SK-N-SH treated with all-trans-retinoic acid at 6 μM for 48 hours (cell line): Measurements from ENCODE around the gene GORASP1.

Source experiments
- ATAC-seq: fragments of 200-7000 bp; cut with Tn5 transposase; 3 replicates; pipeline ENCODE4 v1.9.1; 2020; ENCODE audit warnings: mild to moderate bottlenecking, moderate library complexity
- ARNTL ChIP-seq: fragments of 450-650 bp; formaldehyde crosslinking; IDR thresholded peaks from 2 replicates; pipeline ENCODE4 v1.5.0; 2020; ENCODE audit warnings: low read depth, mild to moderate bottlenecking, moderate library complexity, borderline replicate concordance
- BACH2 ChIP-seq: fragments of 250-450 bp; sonication (Bioruptor Pico); IDR thresholded peaks from 2 replicates; pipeline ENCODE4 v1.9.0; 2021; ENCODE audit warnings: mild to moderate bottlenecking, borderline replicate concordance
- ISL1 ChIP-seq: fragments of 250-450 bp; sonication (Bioruptor Pico); IDR thresholded peaks from 2 replicates; pipeline ENCODE4 v2.1.2; 2022; ENCODE audit warnings: mild to moderate bottlenecking, moderate library complexity
- OSR1 ChIP-seq: fragments of 250-450 bp; sonication (Bioruptor Pico); IDR thresholded peaks from 2 replicates; pipeline ENCODE4 v1.8.0; 2022; ENCODE audit warnings: moderate library complexity, mild to moderate bottlenecking, inconsistent platforms
- PPARA ChIP-seq: fragments of 250-450 bp; sonication (Bioruptor Pico); IDR thresholded peaks from 2 replicates; pipeline ENCODE4 v1.5.0; 2020; ENCODE audit warnings: mild to moderate bottlenecking, borderline replicate concordance
- SNAI2 ChIP-seq: fragments of 250-450 bp; sonication (Bioruptor Pico); IDR thresholded peaks from 2 replicates; pipeline ENCODE4 v1.5.0; 2020; ENCODE audit warnings: mild to moderate bottlenecking, moderate library complexity
- ZC3H10 ChIP-seq: fragments of 250-450 bp; sonication (Bioruptor Pico); IDR thresholded peaks from 2 replicates; pipeline ENCODE4 v1.5.1; 2021; ENCODE audit warnings: mild to moderate bottlenecking, moderate library complexity
- ZNF565 ChIP-seq: fragments of 450-650 bp; formaldehyde crosslinking; conservative IDR thresholded peaks from 2 replicates; pipeline ENCODE4 v1.5.0; 2020; ENCODE audit warnings: low read depth, mild to moderate bottlenecking, moderate library complexity
- ZNF8 ChIP-seq: fragments of 450-650 bp; formaldehyde crosslinking; IDR thresholded peaks from 2 replicates; pipeline ENCODE4 v1.5.0; 2020; ENCODE audit warnings: mild to moderate bottlenecking, moderate library complexity
- TF ChIP-seq, protein P1 (sequence below): fragments of 250-450 bp; sonication (Bioruptor Pico); IDR thresholded peaks from 2 replicates; pipeline ENCODE4 v1.5.1; 2021; ENCODE audit warnings: mild to moderate bottlenecking, moderate library complexity
- TF ChIP-seq, protein P2 (sequence below): fragments of 250-450 bp; sonication (Bioruptor Pico); IDR thresholded peaks from 2 replicates; pipeline ENCODE4 v1.8.0; 2021; ENCODE audit warnings: low read depth, mild to moderate bottlenecking, moderate library complexity, borderline replicate concordance
- TF ChIP-seq, protein P3 (sequence below): fragments of 250-450 bp; sonication (Bioruptor Pico); IDR thresholded peaks from 2 replicates; pipeline ENCODE4 v1.5.0; 2020; ENCODE audit warnings: mild to moderate bottlenecking, moderate library complexity
- TF ChIP-seq, protein P4 (sequence below): fragments of 250-450 bp; sonication (Bioruptor Pico); IDR thresholded peaks from 2 replicates; pipeline ENCODE4 v1.8.0; 2020; ENCODE audit warnings: mild to moderate bottlenecking, moderate library complexity, borderline replicate concordance

GORASP1 gene

DNA sequence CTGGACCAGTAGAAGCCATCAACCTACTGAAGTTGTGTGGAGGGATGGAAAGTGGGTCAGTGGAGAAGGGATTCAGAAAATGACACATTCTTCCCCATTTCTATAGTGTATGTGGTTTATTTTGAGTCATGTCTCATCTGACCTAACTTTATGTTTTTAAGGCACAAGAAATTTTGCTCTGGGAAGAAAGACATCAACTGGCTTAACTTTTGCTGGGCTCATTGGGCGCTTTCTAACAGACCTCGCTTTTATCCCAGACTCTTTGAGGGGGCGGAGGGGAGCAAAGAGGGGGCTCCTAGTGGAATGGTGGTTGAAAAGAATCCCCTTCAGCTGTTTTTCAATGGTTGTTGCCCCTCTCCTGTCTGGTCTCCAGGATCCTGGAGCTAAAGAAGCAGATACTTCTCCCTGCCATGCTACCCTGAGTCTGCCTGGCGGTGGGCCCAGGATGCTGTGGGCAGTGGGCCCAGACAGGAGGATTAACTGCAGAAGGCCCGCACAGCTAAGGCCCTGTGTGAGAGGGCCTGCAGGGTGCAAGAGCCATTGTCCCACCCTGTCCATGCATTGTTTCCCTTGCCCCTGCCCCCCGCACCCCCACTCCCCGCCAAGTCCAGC lies 31.5 kb upstream of the GORASP1 start (continued):
- TF ChIP-seq, protein P1, sequence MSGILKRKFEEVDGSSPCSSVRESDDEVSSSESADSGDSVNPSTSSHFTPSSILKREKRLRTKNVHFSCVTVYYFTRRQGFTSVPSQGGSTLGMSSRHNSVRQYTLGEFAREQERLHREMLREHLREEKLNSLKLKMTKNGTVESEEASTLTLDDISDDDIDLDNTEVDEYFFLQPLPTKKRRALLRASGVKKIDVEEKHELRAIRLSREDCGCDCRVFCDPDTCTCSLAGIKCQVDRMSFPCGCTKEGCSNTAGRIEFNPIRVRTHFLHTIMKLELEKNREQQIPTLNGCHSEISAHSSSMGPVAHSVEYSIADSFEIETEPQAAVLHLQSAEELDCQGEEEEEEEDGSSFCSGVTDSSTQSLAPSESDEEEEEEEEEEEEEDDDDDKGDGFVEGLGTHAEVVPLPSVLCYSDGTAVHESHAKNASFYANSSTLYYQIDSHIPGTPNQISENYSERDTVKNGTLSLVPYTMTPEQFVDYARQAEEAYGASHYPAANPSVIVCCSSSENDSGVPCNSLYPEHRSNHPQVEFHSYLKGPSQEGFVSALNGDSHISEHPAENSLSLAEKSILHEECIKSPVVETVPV (CRISPR knock-in tag), result no peak
- TF ChIP-seq, protein P2, sequence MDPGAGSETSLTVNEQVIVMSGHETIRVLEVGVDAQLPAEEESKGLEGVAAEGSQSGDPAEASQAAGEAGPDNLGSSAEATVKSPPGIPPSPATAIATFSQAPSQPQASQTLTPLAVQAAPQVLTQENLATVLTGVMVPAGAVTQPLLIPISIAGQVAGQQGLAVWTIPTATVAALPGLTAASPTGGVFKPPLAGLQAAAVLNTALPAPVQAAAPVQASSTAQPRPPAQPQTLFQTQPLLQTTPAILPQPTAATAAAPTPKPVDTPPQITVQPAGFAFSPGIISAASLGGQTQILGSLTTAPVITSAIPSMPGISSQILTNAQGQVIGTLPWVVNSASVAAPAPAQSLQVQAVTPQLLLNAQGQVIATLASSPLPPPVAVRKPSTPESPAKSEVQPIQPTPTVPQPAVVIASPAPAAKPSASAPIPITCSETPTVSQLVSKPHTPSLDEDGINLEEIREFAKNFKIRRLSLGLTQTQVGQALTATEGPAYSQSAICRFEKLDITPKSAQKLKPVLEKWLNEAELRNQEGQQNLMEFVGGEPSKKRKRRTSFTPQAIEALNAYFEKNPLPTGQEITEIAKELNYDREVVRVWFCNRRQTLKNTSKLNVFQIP (CRISPR knock-in tag), result no peak
- TF ChIP-seq BACH2 (CRISPR knock-in tag) (no peak), ZC3H10 (CRISPR knock-in tag) (no peak), PPARA (CRISPR knock-in tag) (no peak), ISL1 (CRISPR knock-in tag) (no peak)

DNA sequence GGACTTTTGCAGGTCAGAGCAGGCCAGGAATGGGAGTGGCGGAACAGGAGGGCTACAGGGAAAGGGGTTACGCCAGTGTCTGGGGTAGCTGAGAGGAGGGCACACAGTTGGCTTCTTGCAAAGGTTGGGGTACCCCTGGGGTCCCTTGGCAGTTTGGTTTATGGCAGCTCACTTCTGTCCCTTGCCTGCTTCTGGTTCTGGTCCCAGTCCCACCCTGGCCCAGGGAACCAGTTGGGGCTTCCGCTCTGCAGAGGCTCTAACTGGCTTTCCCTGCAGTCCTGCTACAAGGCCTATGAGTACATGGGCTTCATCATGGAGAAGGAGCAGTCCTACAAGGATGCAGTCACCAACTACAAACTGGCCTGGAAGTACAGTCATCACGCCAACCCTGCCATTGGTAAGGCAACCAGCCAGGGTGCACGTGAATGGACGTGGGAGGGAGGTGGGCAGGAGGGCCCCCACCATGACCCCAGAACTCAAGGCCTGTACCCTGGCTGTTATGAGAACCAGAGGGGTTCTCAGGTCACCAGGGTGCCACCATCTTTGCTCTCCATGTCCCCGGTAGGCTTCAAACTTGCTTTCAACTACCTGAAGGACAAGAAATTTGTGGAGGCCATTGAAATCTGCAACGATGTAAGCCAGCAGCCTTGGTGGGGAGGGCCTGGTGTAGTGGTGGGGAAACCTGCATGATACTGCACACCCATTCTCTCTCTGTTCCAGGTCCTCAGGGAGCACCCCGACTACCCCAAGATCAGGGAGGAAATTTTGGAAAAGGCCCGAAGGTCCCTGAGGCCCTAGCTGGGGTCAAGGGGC lies 30.8 kb upstream of the GORASP1 start:
- ATAC-seq, result no peak
- TF ChIP-seq, protein P2 (CRISPR knock-in tag), result no peak

DNA sequence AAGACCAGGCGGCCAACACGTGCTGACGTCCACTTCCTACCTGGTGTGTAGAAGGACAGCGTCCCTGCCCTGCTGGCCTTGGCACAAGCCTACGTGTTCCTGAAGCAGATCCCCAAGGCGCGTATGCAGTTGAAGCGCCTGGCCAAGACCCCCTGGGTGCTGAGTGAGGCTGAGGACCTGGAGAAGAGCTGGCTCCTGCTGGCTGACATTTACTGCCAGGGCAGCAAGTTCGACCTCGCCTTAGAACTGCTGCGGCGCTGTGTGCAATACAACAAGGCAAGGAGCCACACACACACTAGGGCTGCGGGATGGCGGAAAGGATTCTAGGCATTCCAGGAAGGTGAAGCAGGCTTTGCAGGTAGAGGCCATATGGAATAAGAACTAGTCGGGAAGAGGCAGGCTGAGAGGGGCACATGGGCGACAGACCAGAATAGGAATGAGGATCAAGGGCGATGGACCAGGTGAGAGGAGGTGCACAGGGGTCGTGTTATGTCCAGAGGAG lies 30.1 kb upstream of the GORASP1 start:
- TF ChIP-seq ARNTL (no peak), BACH2 (CRISPR knock-in tag) (no peak)
- no peak for ATAC-seq

DNA sequence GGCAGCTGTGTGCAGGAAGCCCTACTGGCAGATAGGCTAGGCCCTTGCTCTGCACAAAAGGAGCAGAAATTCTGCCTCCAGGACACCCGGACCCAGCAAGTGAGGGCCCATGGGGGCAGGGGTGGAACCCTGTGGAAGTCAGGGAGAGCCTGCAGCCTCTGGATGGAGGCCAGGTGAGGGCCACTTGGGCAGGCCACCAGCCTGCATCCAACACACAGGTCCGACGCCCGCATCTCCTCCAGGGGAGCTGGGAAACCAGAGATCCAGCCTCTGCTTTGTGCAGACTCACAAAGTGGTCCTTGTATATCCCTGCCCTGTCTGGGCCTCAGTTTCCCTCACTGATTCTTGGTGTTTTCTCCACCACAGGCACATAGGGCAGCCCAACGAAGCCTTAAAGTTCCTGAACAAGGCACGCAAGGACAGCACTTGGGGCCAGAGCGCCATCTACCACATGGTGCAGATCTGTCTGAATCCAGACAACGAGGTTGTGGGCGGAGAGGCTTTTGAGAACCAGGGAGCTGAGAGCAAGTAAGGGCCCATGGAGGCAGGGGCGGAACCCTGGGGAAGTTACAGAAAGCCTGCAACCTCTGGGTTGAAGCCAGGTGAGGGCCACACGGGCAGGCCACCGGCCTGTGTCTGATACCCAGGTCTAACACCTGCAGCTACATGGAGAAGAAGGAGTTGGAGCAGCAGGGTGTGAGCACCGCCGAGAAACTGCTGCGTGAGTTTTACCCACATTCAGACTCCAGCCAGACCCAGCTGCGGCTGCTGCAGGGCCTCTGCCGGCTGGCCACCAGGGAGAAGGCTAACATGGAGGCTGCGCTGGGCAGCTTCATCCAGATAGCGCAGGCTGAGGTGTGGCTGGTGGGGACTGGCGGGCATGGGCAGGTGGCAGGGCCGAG lies 29.4 kb upstream of the GORASP1 start:
- no peak for TF ChIP-seq ZC3H10 (CRISPR knock-in tag)
- TF ChIP-seq, protein P3, sequence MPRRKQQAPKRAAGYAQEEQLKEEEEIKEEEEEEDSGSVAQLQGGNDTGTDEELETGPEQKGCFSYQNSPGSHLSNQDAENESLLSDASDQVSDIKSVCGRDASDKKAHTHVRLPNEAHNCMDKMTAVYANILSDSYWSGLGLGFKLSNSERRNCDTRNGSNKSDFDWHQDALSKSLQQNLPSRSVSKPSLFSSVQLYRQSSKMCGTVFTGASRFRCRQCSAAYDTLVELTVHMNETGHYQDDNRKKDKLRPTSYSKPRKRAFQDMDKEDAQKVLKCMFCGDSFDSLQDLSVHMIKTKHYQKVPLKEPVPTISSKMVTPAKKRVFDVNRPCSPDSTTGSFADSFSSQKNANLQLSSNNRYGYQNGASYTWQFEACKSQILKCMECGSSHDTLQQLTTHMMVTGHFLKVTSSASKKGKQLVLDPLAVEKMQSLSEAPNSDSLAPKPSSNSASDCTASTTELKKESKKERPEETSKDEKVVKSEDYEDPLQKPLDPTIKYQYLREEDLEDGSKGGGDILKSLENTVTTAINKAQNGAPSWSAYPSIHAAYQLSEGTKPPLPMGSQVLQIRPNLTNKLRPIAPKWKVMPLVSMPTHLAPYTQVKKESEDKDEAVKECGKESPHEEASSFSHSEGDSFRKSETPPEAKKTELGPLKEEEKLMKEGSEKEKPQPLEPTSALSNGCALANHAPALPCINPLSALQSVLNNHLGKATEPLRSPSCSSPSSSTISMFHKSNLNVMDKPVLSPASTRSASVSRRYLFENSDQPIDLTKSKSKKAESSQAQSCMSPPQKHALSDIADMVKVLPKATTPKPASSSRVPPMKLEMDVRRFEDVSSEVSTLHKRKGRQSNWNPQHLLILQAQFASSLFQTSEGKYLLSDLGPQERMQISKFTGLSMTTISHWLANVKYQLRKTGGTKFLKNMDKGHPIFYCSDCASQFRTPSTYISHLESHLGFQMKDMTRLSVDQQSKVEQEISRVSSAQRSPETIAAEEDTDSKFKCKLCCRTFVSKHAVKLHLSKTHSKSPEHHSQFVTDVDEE (CRISPR knock-in tag), result no peak
- TF ChIP-seq, protein P4, sequence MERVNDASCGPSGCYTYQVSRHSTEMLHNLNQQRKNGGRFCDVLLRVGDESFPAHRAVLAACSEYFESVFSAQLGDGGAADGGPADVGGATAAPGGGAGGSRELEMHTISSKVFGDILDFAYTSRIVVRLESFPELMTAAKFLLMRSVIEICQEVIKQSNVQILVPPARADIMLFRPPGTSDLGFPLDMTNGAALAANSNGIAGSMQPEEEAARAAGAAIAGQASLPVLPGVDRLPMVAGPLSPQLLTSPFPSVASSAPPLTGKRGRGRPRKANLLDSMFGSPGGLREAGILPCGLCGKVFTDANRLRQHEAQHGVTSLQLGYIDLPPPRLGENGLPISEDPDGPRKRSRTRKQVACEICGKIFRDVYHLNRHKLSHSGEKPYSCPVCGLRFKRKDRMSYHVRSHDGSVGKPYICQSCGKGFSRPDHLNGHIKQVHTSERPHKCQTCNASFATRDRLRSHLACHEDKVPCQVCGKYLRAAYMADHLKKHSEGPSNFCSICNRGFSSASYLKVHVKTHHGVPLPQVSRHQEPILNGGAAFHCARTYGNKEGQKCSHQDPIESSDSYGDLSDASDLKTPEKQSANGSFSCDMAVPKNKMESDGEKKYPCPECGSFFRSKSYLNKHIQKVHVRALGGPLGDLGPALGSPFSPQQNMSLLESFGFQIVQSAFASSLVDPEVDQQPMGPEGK (CRISPR knock-in tag), result no peak
- ATAC-seq, result no peak

DNA sequence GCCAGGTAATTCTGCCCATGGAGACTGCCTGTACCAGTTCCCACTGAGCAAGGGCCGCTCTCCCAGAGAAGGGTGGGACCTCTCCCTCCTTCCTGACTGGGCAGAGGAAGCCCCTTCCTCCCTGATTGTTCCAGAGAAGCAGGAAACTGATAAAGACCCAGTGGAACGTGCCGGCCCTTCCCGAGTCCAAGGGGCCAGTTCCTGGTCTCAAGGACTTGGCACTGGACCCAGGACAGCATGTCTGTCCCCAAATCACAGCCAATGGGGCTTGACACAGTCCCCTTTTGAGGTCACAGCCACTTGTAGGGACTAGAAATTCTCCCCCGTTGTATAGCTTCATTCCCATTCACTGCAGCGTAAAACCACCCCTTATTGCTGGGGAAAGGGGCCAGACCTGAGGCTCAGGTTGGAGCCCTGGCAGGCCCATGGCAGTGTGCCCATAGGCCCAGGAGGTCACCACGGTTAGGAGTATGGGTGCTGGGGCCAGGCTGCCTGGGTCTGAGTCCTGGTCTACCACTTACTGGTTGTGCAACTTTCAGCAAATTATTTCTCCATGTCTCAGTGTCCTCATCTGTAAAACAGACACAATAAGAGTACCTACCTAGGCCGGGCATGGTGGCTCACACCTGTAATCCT lies 27.9 kb upstream of the GORASP1 start:
- ATAC-seq, result no peak

More for the DNA sequence above, 27.9 kb upstream of the GORASP1 start:
- TF ChIP-seq, protein P4 (CRISPR knock-in tag), result no peak
- TF ChIP-seq OSR1 (CRISPR knock-in tag) (no peak), ZNF8 (CRISPR knock-in tag) (no peak), ZNF565 (no peak), SNAI2 (CRISPR knock-in tag) (no peak)
